ENCODE data around the gene MTCP1. TPM values are rescaled to one million over a fixed set of nuclear protein-coding genes. Genes with fewer than 3 reads are reported as not detected.

The MTCP1 gene
- total RNA-seq (2022; extraction: Qiagen RNA extraction; ENCODE audit: low read depth): 13.9 to 24.5 TPM (median 22.5 TPM) in 5 replicates

GRCh38 chrX:155070975-155071693, at the start of gene MTCP1, which contains the start of the genes BRCC3 and CMC4:
TSS of gene MTCP1 (minus strand) at chrX:155071136. CDS start at chrX:155066010, 5,126 bp downstream.
TSS of gene BRCC3 (plus strand) at chrX:155071508. CDS start at chrX:155071528, 20 bp downstream.
TSS of gene CMC4 (minus strand) at chrX:155071136. CDS start at chrX:155064023, 7,113 bp downstream.

GRCh38 chrX:155026727-155027508, 44.0 kb downstream of the MTCP1 start, which contains the start of gene FUNDC2:
TSS of gene FUNDC2 (plus strand) at chrX:155026844. CDS start at chrX:155026939, 95 bp downstream.

DNA sequence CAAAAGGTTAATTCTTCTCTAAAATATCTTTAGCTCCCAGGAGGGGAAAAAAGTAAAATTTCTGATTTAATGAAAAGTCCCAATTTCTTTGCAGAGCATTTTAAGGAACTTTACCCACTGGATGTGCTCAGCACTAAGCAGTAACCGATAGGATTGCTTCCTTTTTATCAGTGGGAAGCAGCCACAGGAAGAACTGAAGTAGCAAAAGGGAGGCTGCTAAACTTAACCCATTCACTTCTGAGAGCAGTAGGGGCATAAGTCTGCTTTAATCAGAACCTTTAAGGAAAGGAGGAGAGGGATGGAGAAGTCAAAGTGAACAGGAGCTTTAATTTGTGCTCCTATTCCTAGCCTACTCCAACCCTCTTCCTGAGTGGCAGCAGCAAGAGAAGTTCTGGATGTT, 48.4 kb downstream of the MTCP1 start, which contains the start of gene F8:
TSS of gene F8 (minus strand) at position 139 of the 400 bp plus-strand sequence. CDS start 171 bp downstream, outside the sequence.

Other genes starting within 250 kb of the MTCP1 start
- not detected in 5 replicates for gene SMIM9, start 236.5 kb downstream of the MTCP1 start, total RNA-seq (2022; extraction: Qiagen RNA extraction; ENCODE audit: low read depth)
- 57.7 to 95.5 TPM (median 81.7 TPM) in 5 replicates for gene F8A1, start 184.8 kb downstream of the MTCP1 start, total RNA-seq (2022; extraction: Qiagen RNA extraction; ENCODE audit: low read depth)
- 3.8 to 5.5 TPM (median 4.3 TPM) in 5 replicates for gene F8, start 48.4 kb downstream of the MTCP1 start, total RNA-seq (2022; extraction: Qiagen RNA extraction; ENCODE audit: low read depth)
- 94.6 to 115 TPM (median 111 TPM) in 5 replicates for gene FUNDC2, start 44.3 kb downstream of the MTCP1 start, total RNA-seq (2022; extraction: Qiagen RNA extraction; ENCODE audit: low read depth)
- 14.3 to 15.9 TPM (median 14.9 TPM) in 5 replicates for gene CMC4, start within 50 bp of the MTCP1 start, total RNA-seq (2022; extraction: Qiagen RNA extraction; ENCODE audit: low read depth)
- gene BRCC3, start 372 bp upstream of the MTCP1 start, total RNA-seq (2022; extraction: Qiagen RNA extraction; ENCODE audit: low read depth): 25.0 to 30.4 TPM (median 28.6 TPM) in 5 replicates
- gene VBP1, start 145.3 kb upstream of the MTCP1 start, total RNA-seq (2022; extraction: Qiagen RNA extraction; ENCODE audit: low read depth): 50.8 to 61.3 TPM (median 53.3 TPM) in 5 replicates
- gene RAB39B, start 193.4 kb upstream of the MTCP1 start, total RNA-seq (2022; extraction: Qiagen RNA extraction; ENCODE audit: low read depth): 0.66 to 0.85 TPM (median 0.85 TPM) in 5 replicates

Measured in A549 treated with DMSO at 1 μM for 4 hours (cell line).